ENCODE data around the gene CCR6. TPM values are rescaled to one million over a fixed set of nuclear protein-coding genes. Genes with fewer than 3 reads are reported as not detected.

The CCR6 gene
- total RNA-seq, 1 experiment from 2014 or later: not detected

GRCh38 chr6:167120583-167120903 lies 2.4 kb upstream of the CCR6 start:
- no peaks in the 10 kb centered on the region for H3K36me3 ChIP-seq
- H3K4me1 ChIP-seq: no peaks in the 10 kb centered on the region
- no peaks in the 10 kb centered on the region for H3K9me3 ChIP-seq (replicated peaks)
- DNase-seq: no peak
- no peaks in the 10 kb centered on the region; the same call in 1 of the 2 replicates for H3K27me3 ChIP-seq
- no peak overlapping the region for H3K4me3 ChIP-seq
- no peak overlapping the region for H3K27ac ChIP-seq

DNA sequence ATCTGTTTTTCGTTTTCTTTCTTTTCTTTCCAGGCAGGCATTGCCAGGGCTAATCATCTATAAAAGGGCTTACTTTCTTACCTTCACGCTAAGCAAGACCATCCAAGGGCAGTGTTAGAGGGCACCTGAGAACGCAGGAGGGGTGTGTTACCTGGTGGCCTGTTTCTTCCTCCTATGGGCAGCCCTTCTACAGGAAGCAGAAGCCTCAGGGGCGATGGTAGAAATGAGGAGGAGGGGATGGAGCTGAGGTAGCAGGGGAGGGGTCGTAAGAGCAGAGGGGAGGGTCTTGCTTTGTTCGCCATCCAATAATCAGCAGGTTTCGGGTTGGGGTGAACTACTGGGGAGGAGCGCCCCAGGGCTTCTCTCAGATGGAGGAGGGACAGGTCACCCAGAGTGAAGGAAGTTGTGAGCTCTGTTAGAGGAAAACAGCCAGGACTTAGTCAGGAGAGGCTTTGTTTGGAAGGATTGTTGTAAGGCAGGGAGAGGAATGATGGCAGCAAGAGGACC lies 1.5 kb upstream of the CCR6 start:
- Histone ChIP-seq H3K36me3 (no peaks in the 10 kb centered on the region), H3K4me1 (no peaks in the 10 kb centered on the region), H3K27me3 (no peaks in the 10 kb centered on the region; the same call in 1 of the 2 replicates), H3K27ac (no peak overlapping the region), H3K4me3 (no peak overlapping the region), H3K9me3 (replicated peaks) (no peaks in the 10 kb centered on the region)
- no peak for DNase-seq

DNA sequence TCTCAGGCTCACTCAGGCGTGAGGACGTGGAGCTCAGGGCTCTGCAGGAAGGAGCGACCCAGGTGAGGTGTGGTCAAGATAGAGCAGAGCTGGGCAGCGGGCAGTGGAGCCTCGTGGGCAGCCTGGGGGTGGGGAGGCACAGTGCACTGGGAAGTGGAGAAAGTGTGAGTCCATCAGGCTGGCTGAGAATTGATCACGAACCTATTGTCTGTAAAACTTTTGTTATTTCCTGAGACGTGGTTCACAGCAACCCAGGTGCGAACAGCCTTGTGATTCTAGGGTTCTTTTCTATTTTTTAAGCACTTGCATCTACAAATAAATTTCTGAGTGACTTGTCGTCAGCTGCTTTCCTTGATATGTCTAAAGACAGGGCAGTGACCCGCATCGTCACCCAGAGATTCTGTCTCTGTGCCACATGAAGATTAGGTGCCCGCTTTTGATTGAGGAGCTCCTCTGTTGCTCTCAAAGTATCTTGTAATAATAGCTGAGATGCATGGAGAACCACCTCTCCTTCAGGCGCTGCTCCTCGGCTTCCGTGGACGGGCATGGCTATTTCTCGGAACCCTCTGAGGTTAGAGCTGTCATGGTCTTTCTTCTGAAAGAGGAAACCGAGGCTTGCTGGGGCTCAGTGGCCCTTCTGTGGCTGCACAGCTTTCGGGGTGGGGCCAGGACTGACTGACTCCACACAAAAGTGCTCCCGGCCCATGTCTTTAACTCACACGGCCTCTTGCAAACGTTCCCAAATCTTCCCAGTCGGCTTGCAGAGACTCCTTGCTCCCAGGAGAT lies 662 bp upstream of the CCR6 start:
- H3K27me3 ChIP-seq: no peaks in the 10 kb centered on the region
- H3K36me3 ChIP-seq: no peaks in the 10 kb centered on the region
- H3K4me1 ChIP-seq: no peaks in the 10 kb centered on the region
- no peak for DNase-seq
- no peak overlapping the region for H3K27ac ChIP-seq
- no peaks in the 10 kb centered on the region for H3K9me3 ChIP-seq (replicated peaks)
- no peak overlapping the region for H3K4me3 ChIP-seq

- H3K4me1 ChIP-seq: no peaks in the 10 kb centered on the region
- DNase-seq: no peak
- no peaks in the 10 kb centered on the region for H3K36me3 ChIP-seq
- no peak overlapping the region for H3K4me3 ChIP-seq
- H3K27me3 ChIP-seq: no peaks in the 10 kb centered on the region
- H3K9me3 ChIP-seq (replicated peaks): no peaks in the 10 kb centered on the region
- no peak overlapping the region for H3K27ac ChIP-seq
Measured at GRCh38 chr6:167124753-167125152, 1.9 kb downstream of the CCR6 start.

GRCh38 chr6:167125410-167125809 lies 2.5 kb downstream of the CCR6 start:
- DNase-seq: no peak
- Histone ChIP-seq H3K4me1 (no peaks in the 10 kb centered on the region), H3K4me3 (no peak overlapping the region), H3K27me3 (no peaks in the 10 kb centered on the region), H3K27ac (no peak overlapping the region), H3K36me3 (no peaks in the 10 kb centered on the region), H3K9me3 (replicated peaks) (no peaks in the 10 kb centered on the region)

DNA sequence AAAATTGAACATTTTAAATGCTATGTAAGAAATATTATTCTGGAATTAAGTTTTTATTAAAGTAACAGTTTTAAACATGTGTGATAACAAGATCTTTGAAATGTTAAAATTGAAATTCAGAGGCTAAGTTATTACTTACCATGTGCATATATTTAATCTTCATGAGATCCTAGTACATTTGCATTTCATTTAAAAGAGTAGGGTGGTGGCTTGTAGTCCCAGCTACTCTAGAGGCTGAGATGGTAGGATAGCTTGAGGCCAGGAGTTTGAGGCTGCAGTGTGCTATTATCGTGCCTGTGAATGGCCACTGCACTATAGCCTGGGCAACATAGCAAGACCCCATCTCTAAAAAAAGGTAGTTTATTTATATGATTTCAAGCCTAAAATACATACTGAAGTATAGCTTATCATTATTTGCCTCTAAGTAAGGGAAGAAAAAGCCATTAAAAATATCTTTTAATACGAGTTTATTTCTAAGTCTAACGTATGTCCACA lies 3.0 kb downstream of the CCR6 start:
- DNase-seq: no peak
- H3K4me1 ChIP-seq: no peaks in the 10 kb centered on the region

GRCh38 chr6:167127785-167128531 lies 5.1 kb downstream of the CCR6 start:
- no peaks in the 10 kb centered on the region for H3K36me3 ChIP-seq
- H3K27ac ChIP-seq: no peak overlapping the region
- DNase-seq: no peak
- no peaks in the 10 kb centered on the region for H3K27me3 ChIP-seq
- no peaks in the 10 kb centered on the region for H3K4me1 ChIP-seq
- H3K4me3 ChIP-seq: no peak overlapping the region
- no peaks in the 10 kb centered on the region for H3K9me3 ChIP-seq (replicated peaks)

More for the DNA sequence above, 3.0 kb downstream of the CCR6 start:
- Histone ChIP-seq H3K9me3 (replicated peaks) (no peaks in the 10 kb centered on the region), H3K4me3 (no peak overlapping the region), H3K27me3 (no peaks in the 10 kb centered on the region), H3K36me3 (no peaks in the 10 kb centered on the region), H3K27ac (no peak overlapping the region)

DNA sequence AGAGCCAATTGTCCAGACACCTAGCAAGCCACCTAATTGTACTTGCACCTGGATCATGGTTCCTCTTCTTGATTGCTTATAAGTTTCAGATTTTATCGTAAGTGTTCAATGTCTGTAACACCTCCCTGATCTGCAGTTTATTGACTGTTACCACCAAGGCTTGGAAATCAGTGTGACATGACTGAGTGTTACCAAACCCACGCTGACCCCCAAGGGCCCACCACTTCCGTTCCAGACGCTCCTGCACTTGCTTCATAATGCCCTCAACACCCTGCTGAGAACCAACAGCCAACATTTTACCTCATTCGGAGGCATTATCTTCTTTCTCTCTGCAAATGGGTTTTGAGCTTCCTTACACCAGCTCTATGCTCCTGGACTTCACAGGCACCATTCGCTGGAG lies 6.3 kb downstream of the CCR6 start:
- no peak for DNase-seq
- no peaks in the 10 kb centered on the region for H3K4me1 ChIP-seq
- no peak overlapping the region for H3K27ac ChIP-seq
- H3K4me3 ChIP-seq: no peak overlapping the region
- no peaks in the 10 kb centered on the region for H3K27me3 ChIP-seq
- H3K36me3 ChIP-seq: no peaks in the 10 kb centered on the region
- no peaks in the 10 kb centered on the region for H3K9me3 ChIP-seq (replicated peaks)

- no peaks in the 10 kb centered on the region for H3K9me3 ChIP-seq (replicated peaks)
- no peaks in the 10 kb centered on the region for H3K27me3 ChIP-seq
- no peak overlapping the region for H3K27ac ChIP-seq
- H3K4me1 ChIP-seq: no peaks in the 10 kb centered on the region
- no peak for DNase-seq
- no peaks in the 10 kb centered on the region for H3K36me3 ChIP-seq
- H3K4me3 ChIP-seq: no peak overlapping the region
Measured at GRCh38 chr6:167129562-167129961, 6.7 kb downstream of the CCR6 start.

DNA sequence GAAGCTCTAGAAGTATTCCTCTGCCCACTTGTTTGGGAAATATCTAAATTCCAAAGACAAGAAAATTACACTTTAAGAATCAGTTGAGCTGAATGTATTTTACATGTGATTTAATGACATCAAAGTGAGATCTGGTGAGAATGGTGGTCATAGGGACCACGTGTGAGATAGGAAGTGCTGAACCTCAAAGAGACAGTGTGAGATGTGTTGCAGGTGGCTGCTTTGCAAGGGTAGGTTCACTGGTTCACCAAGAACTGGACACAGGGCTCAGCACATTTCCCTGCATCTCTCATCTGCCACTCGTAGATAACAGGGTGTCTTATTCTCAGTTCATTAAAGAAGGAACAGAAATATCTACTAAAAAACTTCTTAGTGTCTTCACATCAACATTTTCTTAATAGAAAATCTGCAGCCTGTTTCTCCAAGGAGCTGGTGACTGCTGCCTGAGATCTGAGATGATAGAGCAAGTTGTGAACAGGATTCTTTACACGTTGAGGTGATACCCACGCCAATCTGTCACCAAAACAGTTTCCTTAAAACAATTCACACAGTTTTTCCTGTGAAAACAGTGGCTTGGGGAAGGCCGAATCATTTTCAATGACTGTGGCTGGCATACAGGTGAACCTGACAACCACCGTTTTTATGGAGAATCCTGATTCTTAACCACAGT lies 7.2 kb downstream of the CCR6 start:
- Histone ChIP-seq H3K27me3 (no peaks in the 10 kb centered on the region), H3K27ac (no peak overlapping the region), H3K36me3 (no peaks in the 10 kb centered on the region), H3K4me1 (no peaks in the 10 kb centered on the region), H3K4me3 (no peak overlapping the region), H3K9me3 (replicated peaks) (no peaks in the 10 kb centered on the region)
- DNase-seq: no peak

- Histone ChIP-seq H3K9me3 (replicated peaks) (no peaks in the 10 kb centered on the region), H3K4me3 (no peak overlapping the region), H3K27me3 (no peaks in the 10 kb centered on the region), H3K4me1 (no peaks in the 10 kb centered on the region), H3K27ac (no peak overlapping the region), H3K36me3 (no peaks in the 10 kb centered on the region)
- no peak for DNase-seq
Measured at GRCh38 chr6:167130712-167131684, 8.1 kb downstream of the CCR6 start.

DNA sequence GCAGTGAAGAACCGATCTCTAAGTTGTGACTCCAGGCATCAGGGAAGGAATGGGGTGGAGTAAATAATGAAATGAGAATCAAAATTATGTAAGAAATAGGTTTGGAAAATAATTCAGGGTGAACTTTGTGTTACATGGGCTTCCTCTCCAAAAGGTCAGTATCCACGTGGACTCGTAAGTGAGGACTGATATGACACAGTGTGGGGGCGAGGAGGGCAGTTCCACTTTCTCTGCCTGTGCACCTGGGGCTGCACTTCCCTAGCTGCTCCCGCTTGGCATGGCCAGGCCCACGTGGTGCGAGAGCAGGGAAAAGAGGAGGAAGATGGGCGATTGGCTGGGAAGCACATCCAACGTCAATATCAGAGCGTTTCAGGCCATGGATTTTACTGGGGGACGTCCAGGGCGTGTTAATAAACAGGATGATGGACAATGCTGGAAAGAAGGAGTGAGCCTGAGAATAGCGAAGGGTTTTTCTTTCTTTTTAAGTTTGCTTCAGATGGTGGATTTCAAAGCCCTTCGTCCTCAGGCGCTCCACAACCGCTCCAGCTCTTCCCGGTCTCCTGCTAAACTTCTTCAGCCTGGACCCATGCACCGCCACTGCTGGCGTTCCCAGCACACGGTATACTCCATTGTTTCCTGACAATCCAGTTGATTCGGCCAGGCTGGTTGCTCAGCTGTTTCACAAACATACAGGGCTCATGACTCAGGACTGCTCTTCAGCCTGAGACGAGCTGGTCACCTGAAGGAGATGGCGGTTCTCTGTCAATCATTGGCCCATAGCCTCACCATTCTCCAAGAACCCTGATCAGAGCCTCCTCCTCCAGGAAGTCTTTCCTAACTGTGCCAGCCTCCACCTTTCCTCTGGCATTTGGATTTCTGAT lies 11.8 kb downstream of the CCR6 start:
- DNase-seq: no peak
- no peak overlapping the region for H3K4me3 ChIP-seq

DNA sequence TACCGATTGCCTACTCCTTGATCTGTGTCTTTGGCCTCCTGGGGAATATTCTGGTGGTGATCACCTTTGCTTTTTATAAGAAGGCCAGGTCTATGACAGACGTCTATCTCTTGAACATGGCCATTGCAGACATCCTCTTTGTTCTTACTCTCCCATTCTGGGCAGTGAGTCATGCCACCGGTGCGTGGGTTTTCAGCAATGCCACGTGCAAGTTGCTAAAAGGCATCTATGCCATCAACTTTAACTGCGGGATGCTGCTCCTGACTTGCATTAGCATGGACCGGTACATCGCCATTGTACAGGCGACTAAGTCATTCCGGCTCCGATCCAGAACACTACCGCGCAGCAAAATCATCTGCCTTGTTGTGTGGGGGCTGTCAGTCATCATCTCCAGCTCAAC lies 13.5 kb downstream of the CCR6 start:
- no peak for DNase-seq

More for the DNA sequence above, 11.8 kb downstream of the CCR6 start:
- Histone ChIP-seq H3K4me1 (peaks cover 9% of the 10 kb centered on the region), H3K27ac (no peak overlapping the region), H3K36me3 (no peaks in the 10 kb centered on the region), H3K27me3 (no peaks in the 10 kb centered on the region), H3K9me3 (replicated peaks) (no peaks in the 10 kb centered on the region)

More for the DNA sequence above, 13.5 kb downstream of the CCR6 start:
- no peaks in the 10 kb centered on the region for H3K9me3 ChIP-seq (replicated peaks)
- H3K27ac ChIP-seq: no peak overlapping the region
- no peaks in the 10 kb centered on the region for H3K36me3 ChIP-seq
- no peaks in the 10 kb centered on the region for H3K27me3 ChIP-seq
- H3K4me1 ChIP-seq: peaks cover 22% of the 10 kb centered on the region
- no peak overlapping the region for H3K4me3 ChIP-seq

Measured in SJCRH30 (cell line).